ENCODE results near the gene ARX. TPM values are rescaled to one million over a fixed set of nuclear protein-coding genes. Genes with fewer than 3 reads are reported as not detected.

Gene ARX
- total and polyA plus RNA-seq, 9 of the 15 experiments (the other 6 are each of a cell fraction or from before 2014, with no cell fraction given): 0.03 TPM; not detected in 8

GRCh38 chrX:25020391-25020904 lies 4.7 kb upstream of the ARX start:
- no peak for TF ChIP-seq ETV6 (IDR thresholded peaks at IDR 0.05; ENCODE audit: borderline replicate concordance in 1 of 2, low read depth in 2 of 2, low read length in 1 of 2)
- TF ChIP-seq ETV6 (CRISPR knock-in tag; IDR thresholded peaks at IDR 0.05; ENCODE audit: borderline replicate concordance): no peak
- TF ChIP-seq CAMTA2 (CRISPR knock-in tag; conservative IDR thresholded peaks at IDR 0.05): no peak
- TF ChIP-seq SMAD2 (IDR thresholded peaks at IDR 0.05; ENCODE audit: low read depth, low read length): no peak
- TF ChIP-seq TARDBP (IDR thresholded peaks at IDR 0.05): no peak
- TF ChIP-seq MAFF (IDR thresholded peaks at IDR 0.05; ENCODE audit: low read length): no peak
- TF ChIP-seq CHD4 (IDR thresholded peaks at IDR 0.05; ENCODE audit: insufficient read depth, insufficient replicate concordance, low read depth, low read length, poor library complexity, severe bottlenecking): no peak
- TF ChIP-seq, protein P1, sequence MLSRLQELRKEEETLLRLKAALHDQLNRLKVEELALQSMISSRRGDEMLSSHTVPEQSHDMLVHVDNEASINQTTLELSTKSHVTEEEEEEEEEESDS (CRISPR knock-in tag; IDR thresholded peaks at IDR 0.05): no peak
- TF ChIP-seq ZNF41 (CRISPR knock-in tag; conservative IDR thresholded peaks at IDR 0.05): no peak
- no TSS peak for BruUV-seq (replicated peaks)
- no peaks in the 10 kb centered on the region for H3K79me2 ChIP-seq (ENCODE audit: control insufficient read depth, insufficient read depth, low read length)
- no peaks in the 10 kb centered on the region for H3K36me3 ChIP-seq (ENCODE audit: control insufficient read depth, insufficient read depth, low read length)
- no peak overlapping the region for H3K4me3 ChIP-seq
- H3K27me3 ChIP-seq (ENCODE audit: control insufficient read depth in 2 of 2, insufficient read depth in 2 of 2, low read length in 2 of 2): peaks cover 25 to 52% of the 10 kb centered on the region in 2 experiments
- H3K27ac ChIP-seq (ENCODE audit: extremely low read depth, low read depth, low read length): no peak overlapping the region
- H4K20me1 ChIP-seq (replicated peaks; ENCODE audit: control insufficient read depth, insufficient read depth, low read length): no peaks in the 10 kb centered on the region
- in situ Hi-C loops (cut with MboI): no loop called here
- POLR2A ChIA-PET: no interaction called here
- 7% methylated on average over 9 of the region's 27 CpGs for WGBS (ENCODE audit: insufficient coverage, low coverage, missing lambda C conversion rate)
- FAIRE-seq: no peak
- H3K4me2 ChIP-seq (ENCODE audit: insufficient read depth, low read length): no peak overlapping the region
- no peaks in the 10 kb centered on the region for H3K9me3 ChIP-seq (replicated peaks; ENCODE audit: control insufficient read depth, insufficient read depth, low read depth, low read length)
- ATAC-seq: peak; percentile 30
- no peak for DNase-seq (ENCODE audit: extremely low read depth in 1 of 4, low spot score in 3 of 4)
- peak overlapping the region in 1 of 2 experiments; percentile 9; a peak in 1 of 4 replicates for H3K9ac ChIP-seq (ENCODE audit: insufficient read depth in 1 of 2, low read depth in 2 of 2, low read length in 2 of 2)
- no peaks in the 10 kb centered on the region for H3K9me1 ChIP-seq (ENCODE audit: control insufficient read depth, insufficient read depth, low read length)
- H3K4me1 ChIP-seq (replicated peaks in 1 of 2; ENCODE audit: control insufficient read depth in 2 of 2, insufficient read depth in 2 of 2, low read length in 2 of 2): peaks cover 0 to 29% of the 10 kb centered on the region in 2 experiments; a peak in 3 of 5 replicates
- no peak overlapping the region for H2AFZ ChIP-seq (ENCODE audit: low read depth, low read length)
- CTCF ChIA-PET (ENCODE audit: low intra/inter-chr PET ratio): no interaction called here
- intact Hi-C loops (cut with micrococcal nuclease): loop anchor here (5.0 kb wide), 2 partner anchors 122 to 268 kb away; no protein-coding TSS in a partner anchor
